ENCODE data around the gene HYLS1. TPM values are rescaled to one million over a fixed set of nuclear protein-coding genes. Genes with fewer than 3 reads are reported as not detected.
A peak's percentile ranks its signal among the peaks of the same experiment; 100 is the strongest.

HYLS1 gene
- total RNA-seq, 1 donor from 2014 or later, result 3.2 TPM

- no peaks in the 10 kb centered on the region for H3K4me1 ChIP-seq
- no peaks in the 10 kb centered on the region for H3K9me3 ChIP-seq
- intact Hi-C loops (cut with DNase I), result no loop called here
- TF ChIP-seq CTCF (IDR thresholded peaks at IDR 0.05), result no peak
- no peak overlapping the region for H3K27ac ChIP-seq
- no peak overlapping the region for H3K4me3 ChIP-seq
- DNase-seq, result peak; percentile 35
- H3K27me3 ChIP-seq, result no peaks in the 10 kb centered on the region
- no peaks in the 10 kb centered on the region for H3K36me3 ChIP-seq
- ATAC-seq, result no peak
These were observed 39.2 kb downstream of the HYLS1 start for GRCh38 chr11:125926682-125927081.

GRCh38 chr11:125929445-125930075 is 42.1 kb downstream of the HYLS1 start:
- H3K36me3 ChIP-seq, result no peaks in the 10 kb centered on the region
- no peak overlapping the region for H3K27ac ChIP-seq
- H3K4me1 ChIP-seq, result no peaks in the 10 kb centered on the region
- ATAC-seq (no peak), DNase-seq (peak; percentile 58)
- H3K27me3 ChIP-seq, result no peaks in the 10 kb centered on the region
- no peaks in the 10 kb centered on the region for H3K9me3 ChIP-seq
- intact Hi-C loops (cut with DNase I), result no loop called here
- TF ChIP-seq CTCF (IDR thresholded peaks at IDR 0.05), result no peak
- no peak overlapping the region for H3K4me3 ChIP-seq

- no peaks in the 10 kb centered on the region for H3K27me3 ChIP-seq
- no peaks in the 10 kb centered on the region for H3K4me1 ChIP-seq
- H3K36me3 ChIP-seq, result no peaks in the 10 kb centered on the region
- ATAC-seq (no peak), DNase-seq (no peak)
- no peak overlapping the region for H3K4me3 ChIP-seq
- TF ChIP-seq CTCF (IDR thresholded peaks at IDR 0.05), result no peak
- intact Hi-C loops (cut with DNase I), result no loop called here
- H3K27ac ChIP-seq, result no peak overlapping the region
- no peaks in the 10 kb centered on the region for H3K9me3 ChIP-seq
These were observed 42.6 kb downstream of the HYLS1 start for GRCh38 chr11:125930076-125930450.

GRCh38 chr11:125931116-125931515 is 43.6 kb downstream of the HYLS1 start:
- ATAC-seq (no peak), DNase-seq (no peak)
- no peak for TF ChIP-seq CTCF (IDR thresholded peaks at IDR 0.05)
- intact Hi-C loops (cut with DNase I), result no loop called here
- Histone ChIP-seq H3K4me1 (no peaks in the 10 kb centered on the region), H3K27me3 (no peaks in the 10 kb centered on the region), H3K9me3 (no peaks in the 10 kb centered on the region), H3K4me3 (no peak overlapping the region), H3K36me3 (no peaks in the 10 kb centered on the region), H3K27ac (no peak overlapping the region)

- intact Hi-C loops (cut with DNase I), result no loop called here
- DNase-seq, result no peak
- Histone ChIP-seq H3K36me3 (no peaks in the 10 kb centered on the region), H3K27me3 (no peaks in the 10 kb centered on the region), H3K27ac (no peak overlapping the region), H3K9me3 (no peaks in the 10 kb centered on the region), H3K4me3 (no peak overlapping the region), H3K4me1 (no peaks in the 10 kb centered on the region)
- TF ChIP-seq CTCF (IDR thresholded peaks at IDR 0.05), result no peak
- ATAC-seq, result no peak
These were observed 44.2 kb downstream of the HYLS1 start for GRCh38 chr11:125931668-125932067.

GRCh38 chr11:125932301-125932700 is 44.8 kb downstream of the HYLS1 start:
- no peaks in the 10 kb centered on the region for H3K36me3 ChIP-seq
- no peak for ATAC-seq
- H3K27me3 ChIP-seq, result no peaks in the 10 kb centered on the region
- intact Hi-C loops (cut with DNase I), result no loop called here
- no peak overlapping the region for H3K4me3 ChIP-seq
- no peaks in the 10 kb centered on the region for H3K9me3 ChIP-seq
- DNase-seq, result peak; percentile 58
- H3K27ac ChIP-seq, result no peak overlapping the region
- H3K4me1 ChIP-seq, result no peaks in the 10 kb centered on the region
- TF ChIP-seq CTCF (IDR thresholded peaks at IDR 0.05), result no peak

All from upper lobe of right lung (tissue), 1 donor.